Activated T-cell treated with anti-CD3 and anti-CD28 coated beads, Interleukin-2, amount 50 U/mL, for 1 hour (primary cell): ENCODE data around the gene SV2B.
"Not testable (repeated sequence)": the region's sequence is repeated elsewhere in the genome, so short reads cannot be mapped to it uniquely, and the experiment has no call there.

ENCODE experiments used
- DNase-seq: peaks from one replicate; pipeline ENCODE4 v3.0.0-alpha.2; 2020

Gene SV2B, protein sequence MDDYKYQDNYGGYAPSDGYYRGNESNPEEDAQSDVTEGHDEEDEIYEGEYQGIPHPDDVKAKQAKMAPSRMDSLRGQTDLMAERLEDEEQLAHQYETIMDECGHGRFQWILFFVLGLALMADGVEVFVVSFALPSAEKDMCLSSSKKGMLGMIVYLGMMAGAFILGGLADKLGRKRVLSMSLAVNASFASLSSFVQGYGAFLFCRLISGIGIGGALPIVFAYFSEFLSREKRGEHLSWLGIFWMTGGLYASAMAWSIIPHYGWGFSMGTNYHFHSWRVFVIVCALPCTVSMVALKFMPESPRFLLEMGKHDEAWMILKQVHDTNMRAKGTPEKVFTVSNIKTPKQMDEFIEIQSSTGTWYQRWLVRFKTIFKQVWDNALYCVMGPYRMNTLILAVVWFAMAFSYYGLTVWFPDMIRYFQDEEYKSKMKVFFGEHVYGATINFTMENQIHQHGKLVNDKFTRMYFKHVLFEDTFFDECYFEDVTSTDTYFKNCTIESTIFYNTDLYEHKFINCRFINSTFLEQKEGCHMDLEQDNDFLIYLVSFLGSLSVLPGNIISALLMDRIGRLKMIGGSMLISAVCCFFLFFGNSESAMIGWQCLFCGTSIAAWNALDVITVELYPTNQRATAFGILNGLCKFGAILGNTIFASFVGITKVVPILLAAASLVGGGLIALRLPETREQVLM

DNA sequence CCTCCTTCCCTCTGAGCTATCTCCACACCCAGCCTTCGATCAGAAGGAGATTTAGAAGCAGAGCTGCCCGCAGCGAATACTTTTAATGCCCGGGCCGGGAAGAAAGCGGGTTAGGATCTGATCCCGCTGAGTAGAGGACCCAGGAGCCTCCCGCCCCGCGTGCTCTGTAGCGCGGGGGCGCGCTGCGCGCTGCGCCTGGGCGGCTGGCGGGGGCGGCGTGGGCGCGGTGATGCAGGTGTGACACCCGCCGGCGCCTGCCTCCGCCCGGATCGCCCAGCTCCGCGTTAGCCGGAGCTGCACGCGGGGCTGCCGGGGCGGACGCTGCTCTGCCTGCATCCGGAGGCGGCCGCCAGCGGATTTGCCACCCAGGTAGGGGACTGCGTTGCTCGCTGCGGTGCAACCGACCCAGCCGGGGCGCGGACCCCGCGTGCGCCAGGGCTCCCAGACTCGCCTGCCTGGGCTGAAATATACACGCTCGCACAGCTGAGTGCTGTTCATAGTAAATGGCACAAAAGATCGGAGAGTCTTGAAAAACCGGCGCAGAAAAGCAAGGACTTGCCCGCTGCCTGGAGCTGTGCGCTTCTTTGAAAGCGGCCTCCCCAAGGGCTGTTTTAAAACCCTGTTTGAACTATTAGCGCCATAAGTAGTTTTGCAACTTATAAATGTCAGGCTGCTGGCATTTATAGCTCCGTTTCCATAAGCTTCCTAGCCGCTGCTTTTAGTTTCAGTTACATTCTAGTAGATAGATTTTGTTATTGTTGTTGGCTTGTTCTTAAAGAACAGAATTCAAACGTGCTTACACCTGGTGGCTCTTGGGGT, at the start of gene SV2B:
TSS of gene SV2B (plus strand) at position 263 of the 819 bp plus-strand sequence. CDS start 126,007 bp downstream, outside the sequence.
- DNase-seq = peak; percentile 50

DNA sequence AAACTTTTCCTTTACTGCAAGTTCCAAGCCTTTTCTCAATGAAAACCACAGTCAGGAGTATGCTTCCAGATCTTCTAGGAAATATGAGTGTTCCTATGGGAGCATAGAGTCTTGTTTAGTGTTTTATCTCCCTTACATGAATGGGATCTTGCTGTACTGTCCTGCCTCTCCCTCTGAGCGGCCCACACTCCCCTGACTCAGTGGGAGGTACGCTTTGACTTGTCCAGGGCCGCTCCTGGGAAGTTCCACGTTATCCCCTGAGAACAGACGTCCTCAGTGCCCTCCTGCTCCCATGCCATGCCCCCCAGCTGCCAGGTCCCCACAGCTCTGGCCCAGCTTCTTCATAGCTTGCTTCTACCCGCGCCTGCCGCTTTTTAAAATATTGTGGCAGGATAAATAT, 48.8 kb upstream of the SV2B start:
- DNase-seq = no peak

DNA sequence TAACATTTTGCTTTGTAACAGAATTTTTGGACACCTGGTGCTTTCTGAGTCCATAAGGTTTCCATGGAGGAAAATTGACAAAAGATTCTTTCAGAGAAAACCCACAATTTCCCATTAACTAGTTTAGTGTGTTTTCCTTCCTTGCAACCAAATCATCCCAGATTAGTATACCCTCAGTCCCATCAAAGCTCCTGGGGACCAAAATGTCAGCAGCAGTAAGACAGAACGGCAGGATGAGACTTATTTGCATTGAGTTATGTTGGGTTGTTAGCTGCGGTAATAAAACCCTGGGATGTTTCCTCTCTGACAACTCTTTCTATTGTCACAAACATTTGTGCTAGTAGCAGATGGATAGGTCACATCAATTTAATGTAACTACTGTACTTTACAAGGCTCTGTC, 45.2 kb upstream of the SV2B start:
- no peak for DNase-seq

DNA sequence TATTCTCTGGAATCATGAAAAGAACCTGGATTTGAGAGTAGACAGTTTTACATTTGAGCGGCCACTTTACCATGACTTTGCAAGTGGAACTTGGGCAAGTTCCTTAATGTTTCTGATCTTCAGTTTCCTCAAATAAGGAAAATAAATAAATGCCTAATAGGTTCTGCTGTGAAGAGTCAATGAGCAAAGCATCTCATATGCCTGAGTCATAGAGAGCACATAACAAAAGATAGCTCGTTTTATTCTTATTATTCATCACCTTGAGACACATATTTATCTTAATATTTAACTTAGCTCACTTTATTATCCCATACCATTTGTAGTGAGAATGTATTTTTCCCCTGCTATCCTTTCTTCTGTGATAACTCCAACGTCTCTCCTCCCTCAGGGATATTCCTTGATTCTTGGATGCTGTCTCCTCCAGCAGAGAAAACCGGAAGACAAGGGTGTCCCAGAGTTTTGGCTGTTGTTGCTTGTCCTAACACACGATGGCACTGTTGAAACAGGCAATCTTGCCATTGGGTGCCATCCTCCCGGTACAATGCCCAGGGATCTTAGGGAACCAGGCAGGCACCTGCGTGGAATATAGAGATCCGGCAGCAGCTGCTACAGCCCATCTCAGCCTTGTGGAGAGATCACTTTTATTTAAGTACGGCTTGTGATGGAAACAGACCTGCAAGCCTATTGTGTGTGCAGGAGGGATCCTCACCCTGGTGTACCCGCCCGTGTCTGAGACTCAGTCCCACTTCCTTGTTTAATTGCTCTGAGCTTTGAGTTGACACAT, 44.3 kb upstream of the SV2B start:
- peak; percentile 32 for DNase-seq

DNA sequence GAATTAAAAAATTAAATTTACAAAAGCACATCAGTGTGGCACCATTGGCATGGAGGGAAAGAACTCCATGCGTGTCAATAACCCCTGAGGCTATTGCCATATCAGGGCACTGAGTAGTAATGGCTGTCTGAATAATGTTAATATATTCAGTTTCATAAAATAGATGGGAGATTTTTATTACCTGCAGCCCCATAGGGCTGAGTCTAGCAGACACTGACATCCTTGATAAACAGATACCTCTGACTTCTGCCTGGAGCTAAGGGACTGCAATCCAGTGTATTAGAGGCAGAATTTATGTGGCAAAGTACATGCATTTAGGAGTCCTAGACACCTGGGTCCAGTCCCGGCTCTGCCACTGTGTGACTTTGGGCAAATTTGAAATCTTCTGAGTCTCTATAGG, 38.8 kb upstream of the SV2B start:
- DNase-seq = no peak

DNA sequence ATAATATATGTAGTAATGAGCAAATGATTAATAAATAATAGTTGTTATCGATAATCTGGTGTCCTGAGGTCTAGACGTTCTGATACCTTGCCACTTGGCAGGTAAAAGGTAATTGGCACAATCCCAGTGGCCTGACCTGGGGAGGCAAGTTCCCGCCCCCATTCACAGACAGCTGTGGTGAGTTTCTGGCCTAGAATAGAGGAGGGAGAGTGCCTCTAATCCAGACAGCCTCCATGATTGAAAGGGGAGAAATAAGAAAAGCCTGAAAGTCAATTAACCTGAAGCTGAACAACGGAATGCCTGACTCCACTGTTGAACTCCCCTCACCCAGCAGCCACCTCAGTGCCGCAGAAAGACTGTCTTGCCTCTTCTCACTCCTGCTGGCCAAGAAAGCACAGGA, 38.1 kb upstream of the SV2B start:
- DNase-seq = no peak

DNA sequence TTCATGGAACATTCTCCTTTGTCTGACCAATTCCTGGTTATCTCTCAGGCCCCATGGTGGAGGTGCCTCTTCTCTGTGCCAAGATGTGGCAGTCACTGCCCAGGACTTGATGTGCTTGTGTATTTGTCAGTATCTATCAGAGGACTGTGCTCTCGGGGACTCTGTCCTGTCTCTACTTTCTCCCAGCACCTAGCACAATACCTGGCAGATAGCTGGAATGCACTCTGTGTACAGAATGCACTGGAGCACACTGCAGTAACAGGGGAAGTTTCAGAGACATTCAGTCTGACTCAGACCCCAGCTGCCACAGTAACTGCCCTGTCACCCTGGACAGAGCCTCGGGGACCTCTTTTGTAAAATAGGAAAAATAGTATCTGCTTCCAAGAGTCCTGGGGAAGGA, 34.6 kb upstream of the SV2B start:
- DNase-seq = no peak

DNA sequence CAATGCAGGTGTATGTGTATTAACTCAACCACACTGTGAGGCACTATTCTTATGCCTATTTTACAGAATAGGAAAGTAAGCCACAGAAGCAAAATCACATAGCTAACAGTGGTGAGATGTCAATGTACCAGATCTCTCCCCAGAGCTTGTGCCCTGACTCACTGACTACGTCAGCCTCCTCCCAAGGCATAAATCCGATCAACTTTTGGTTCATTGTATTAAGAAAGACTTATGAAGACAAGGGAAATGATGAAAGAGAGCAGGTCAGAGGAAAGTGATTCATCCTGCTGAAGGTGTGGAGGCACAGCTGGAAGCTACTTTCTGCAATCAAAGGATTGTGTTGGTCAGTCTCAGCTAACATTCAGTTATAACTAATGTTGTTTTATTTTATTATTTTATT, 33.0 kb upstream of the SV2B start:
- no peak for DNase-seq

DNA sequence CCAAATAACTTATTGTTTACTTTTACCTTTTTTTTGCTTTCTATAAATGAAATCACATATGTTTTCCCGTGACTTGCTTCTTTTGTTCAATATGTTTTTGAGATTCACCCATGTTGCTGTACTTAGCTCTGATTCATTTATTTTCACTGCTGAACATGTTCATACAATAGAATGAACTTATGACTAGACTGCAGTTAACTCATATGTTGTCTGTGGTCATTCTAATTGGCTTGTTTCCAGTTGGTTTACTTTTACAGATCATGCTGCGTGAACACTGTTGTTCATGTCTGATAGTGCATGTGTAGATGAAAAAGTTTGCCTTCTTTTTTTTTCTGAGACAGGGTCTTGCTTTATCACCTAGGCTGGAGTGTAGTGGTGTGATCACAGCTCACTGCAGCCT, 31.6 kb upstream of the SV2B start:
- no peak for DNase-seq

DNA sequence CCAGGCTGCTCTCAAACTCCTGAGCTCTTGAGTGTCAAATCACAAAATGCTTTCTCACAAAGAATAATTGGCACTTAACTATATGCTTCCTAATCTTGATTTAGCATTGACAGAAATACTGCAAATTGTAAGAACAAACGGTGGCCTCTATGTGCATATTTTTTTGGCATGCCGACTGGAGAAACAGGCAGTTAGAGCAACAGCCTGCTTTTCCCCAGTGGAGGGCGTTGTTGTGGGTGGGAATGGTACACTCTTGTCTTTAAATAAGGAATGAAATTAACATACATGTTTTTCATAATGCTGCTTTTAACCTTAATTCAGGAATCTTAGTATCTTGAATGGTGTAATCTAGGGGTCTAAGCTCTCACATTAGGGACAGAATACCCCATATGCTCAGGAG, 31.1 kb upstream of the SV2B start:
- DNase-seq = no peak

DNA sequence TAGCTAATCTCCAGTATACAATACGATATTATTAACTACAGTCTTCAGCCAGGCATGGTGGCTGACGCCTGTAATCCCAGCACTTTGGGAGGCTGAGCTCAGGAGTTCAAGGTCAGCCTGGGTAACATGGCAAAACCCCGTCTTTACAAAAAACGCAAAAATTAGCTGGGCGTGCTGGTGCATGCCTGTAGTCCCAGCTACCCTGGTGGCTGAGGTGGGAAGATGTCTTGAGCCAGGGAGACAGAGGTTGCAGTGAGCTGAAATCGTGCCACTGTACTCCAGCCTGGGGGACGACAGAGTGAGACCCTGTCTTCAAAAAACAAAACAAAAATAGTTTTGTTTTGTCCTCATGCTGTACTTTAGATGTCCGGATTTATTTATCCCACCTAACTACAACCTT, 29.2 kb upstream of the SV2B start:
- no peak for DNase-seq

DNA sequence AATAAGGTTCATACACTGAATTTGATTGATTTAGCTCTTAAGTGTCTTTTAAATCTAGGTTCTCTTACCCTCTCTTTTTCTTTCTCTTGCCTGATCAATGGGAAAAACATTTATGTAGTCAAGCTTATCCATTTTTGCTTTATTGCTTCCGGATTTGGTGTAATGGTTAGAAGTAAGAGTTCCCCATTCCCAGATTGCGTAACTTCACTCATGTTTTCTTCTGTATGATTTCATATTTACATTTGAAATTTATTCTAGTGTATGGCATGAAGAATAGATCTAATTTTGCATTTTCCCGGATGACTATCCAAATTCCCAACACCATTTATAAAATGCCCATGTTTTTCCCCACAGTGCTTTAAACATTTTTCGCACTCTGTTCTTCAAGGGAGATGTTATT, 27.9 kb upstream of the SV2B start:
- no peak for DNase-seq

DNA sequence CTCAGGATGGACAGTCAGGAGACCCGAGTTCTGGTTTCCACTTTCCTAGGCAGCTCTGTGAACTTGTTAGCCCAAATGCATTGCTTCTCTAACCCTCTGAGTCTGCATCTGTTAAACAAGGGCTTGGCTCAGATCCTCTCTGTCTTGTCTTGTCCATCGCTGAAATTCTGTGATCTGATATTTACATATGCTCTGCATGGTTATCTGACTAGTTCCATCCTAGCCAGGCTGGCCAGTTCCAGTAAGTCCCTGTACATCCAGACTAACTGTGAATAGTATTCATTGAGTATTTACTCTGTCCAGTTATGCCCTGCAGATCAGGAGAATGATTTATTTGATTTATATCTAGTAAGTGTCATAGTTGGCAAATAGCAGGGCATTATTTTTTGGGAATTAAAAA, 27.0 kb upstream of the SV2B start:
- DNase-seq = no peak

DNA sequence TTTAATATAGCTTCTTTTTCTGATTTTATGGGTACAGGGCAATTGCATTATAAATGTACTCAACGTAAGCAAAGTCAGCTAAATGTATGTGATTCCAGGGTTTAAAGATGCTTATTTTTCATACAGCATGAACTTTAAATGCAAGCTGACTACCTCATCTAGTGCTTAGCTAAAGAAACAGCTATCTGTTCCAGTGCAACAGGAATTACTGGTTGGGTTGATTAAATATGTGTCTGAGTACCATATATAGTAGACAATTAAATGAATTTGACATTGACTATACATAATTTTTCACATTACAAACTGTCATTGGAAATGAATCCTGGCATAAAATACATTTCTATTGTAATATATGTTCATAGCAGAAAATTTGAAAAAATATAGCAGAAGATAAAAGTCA, 26.3 kb upstream of the SV2B start:
- DNase-seq = no peak

DNA sequence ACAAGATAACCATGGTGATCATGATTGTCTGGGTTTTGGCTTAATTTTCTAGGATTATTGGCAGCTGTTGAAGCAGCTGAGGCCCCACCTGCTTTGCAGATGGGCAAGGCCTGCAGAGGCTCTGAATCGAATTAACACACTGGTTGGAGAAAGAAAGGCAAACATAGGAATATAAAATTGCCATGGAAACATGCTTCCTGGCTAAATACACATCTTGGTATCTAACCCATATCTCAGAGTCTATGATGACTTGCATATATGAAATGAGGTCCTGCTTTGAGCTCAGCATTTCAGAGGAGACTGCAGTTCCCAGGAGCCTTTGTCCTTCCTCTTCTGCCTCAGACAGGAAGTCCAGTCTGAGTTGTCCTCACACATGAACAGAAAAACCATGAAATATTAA, 24.3 kb upstream of the SV2B start:
- no peak for DNase-seq

DNA sequence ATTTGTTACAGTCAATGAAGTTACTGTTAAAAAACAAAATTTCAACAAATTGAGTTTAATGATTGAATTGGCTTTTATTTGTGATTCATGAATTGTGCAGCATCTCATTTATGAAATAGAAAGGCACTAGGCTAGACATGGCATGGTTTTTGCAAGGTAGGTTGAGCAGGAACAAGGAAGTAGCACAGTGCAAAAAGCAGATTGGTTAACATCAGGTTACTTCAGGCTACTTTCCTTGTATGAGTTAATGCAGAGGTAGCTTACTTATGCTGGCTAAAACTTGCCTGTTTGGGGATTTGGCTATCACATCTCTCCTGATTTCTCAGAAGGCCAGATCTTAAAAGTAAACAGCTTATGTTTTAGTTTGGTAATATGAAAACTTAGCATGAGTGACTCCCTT, 23.0 kb upstream of the SV2B start:
- no peak for DNase-seq

DNA sequence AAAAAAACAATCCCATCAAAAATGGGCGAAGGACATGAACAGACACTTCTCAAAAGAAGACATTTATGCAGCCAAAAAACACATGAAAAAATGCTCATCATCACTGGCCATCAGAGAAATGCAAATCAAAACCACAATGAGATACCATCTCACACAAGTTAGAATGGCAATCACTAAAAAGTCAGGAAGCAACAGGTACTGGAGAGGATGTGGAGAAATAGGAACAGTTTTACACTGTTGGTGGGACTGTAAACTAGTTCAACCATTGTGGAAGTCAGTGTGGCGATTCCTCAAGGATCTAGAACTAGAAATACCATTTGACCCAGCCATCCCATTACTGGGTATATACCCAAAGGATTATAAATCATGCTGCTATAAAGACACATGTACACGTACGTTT, 6.2 kb upstream of the SV2B start:
- not testable (repeated sequence) for DNase-seq

DNA sequence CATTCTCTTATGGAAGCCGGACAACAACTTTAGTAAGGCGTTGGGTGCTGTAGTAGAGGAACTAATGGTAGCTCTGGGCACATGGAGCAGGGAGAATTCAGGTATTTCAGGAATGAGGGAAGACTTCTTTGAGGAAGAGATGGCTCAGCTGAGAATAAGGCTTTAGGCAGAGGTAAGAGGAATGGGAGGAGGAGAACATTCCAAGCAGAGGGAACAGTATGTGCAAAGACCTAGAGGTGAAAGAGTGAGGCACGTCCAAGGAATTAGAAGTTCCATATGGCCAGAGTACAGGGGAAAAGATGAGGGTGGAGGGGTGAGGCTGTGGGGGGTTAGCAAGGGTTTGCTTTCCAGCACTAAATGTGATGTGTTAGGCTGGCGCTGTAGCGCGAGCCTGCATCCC, 1.6 kb upstream of the SV2B start:
- DNase-seq = no peak

DNA sequence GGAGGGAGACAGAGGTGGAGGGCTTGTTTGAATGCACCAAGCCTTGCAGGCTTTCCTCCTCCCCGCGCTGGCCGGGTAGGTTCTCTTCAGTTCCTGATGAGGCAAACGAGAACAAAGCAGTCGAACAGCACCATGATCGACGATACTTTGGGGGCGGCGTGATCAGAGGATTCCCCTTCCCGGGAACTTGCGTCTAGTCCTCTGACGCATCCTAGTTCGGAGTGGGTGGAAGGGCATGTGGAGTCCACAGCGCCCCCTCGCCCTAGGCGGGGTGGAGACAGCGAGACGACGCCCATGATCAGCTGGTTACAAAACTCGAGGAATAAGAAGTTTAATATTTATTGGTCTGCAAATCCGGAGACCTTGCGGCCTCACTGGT, 452 bp upstream of the SV2B start:
- peak; percentile 25 for DNase-seq

DNA sequence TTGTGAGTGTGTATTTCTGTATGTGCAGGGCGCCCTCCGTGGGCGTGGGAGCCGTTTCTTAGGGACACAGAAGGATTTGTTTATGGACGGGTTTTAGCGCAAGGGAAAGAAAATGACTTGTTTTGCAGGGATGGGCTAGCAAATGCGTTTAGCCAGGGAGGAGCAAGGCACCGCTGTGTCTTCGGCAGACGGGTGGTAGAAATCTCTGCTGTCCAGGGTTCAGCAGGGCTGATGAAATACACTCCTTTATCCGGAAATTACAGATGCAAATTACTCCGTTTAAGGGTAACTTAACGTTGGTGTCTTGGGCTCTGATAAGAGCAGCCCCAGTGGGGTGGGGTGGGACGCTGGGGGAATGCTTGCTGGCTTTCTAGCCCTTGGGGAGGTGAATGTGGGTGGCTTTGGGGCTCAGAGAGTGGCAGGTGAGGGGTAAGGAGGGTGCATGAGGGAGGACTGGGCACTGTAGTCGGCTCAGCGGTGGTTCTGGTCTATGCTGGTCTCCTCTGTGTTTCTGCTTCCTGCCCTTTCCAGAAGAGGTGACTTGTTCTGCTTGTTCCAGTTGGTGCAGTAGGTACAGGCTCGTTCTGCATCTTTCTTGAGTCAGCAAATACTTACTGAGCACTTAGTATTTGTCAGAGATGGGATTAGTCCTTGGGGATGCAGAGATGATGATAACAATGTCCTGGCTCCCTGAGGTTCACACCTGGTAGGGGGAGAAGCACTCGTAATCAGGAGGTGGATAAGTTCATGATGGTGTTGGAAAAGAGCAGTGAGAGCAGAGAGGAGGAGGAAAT, 954 bp downstream of the SV2B start:
- DNase-seq = no peak

DNA sequence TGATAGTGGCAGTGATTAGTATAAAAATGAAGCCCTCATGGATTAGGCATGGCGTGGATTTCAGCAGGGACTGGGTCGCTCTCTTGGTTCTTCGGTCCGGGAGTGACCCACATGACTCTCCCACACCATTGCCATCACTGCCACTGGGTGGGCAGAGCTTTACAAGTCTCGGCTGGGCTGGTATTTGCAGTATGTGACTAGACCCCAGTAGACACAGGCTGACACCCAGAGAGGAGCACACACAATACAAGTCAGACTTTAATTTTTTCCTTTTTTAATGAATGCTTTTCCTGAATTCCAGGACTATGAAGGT, 1.5 kb downstream of the SV2B start:
- DNase-seq = no peak
